ENCODE data around the gene ARL5A. TPM values are rescaled to one million over a fixed set of nuclear protein-coding genes. Genes with fewer than 3 reads are reported as not detected.

The ARL5A gene
- total RNA-seq, 1 donor from 2014 or later, result 56.0 TPM

DNA sequence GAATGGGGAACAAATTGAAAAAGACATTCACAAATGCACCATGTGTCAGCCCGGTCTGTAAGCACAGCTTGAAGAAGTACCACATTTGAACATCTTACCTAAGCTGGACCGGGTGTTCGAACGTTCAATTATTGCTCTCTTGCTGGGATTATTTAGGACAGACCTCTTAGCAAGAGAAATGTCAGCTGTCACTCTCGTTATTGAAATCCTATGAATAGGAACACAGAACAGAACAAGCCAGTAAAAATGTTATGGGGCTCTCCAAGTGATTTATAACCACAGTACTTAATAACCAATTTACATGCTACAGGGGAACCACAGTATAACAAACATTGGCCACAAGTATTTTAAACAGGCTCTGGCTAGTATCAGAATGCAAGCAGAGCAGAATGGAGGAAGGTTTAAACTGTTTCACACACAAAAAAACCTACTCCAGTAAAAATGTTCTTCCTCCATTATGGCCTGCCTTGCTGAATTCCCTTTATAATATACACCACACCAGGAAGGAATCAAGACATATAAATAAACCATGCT lies 32.5 kb upstream of the ARL5A start:
- Mint-ChIP-seq H3K36me3 (no peaks in the 10 kb centered on the region), H3K9me3 (no peaks in the 10 kb centered on the region), H3K4me1 (ENCODE audit: unreplicated experiment) (no peaks in the 10 kb centered on the region), H3K27ac (no peak overlapping the region), H3K27me3 (no peaks in the 10 kb centered on the region), H3K4me3 (no peak overlapping the region)
- TF ChIP-seq, protein P1, sequence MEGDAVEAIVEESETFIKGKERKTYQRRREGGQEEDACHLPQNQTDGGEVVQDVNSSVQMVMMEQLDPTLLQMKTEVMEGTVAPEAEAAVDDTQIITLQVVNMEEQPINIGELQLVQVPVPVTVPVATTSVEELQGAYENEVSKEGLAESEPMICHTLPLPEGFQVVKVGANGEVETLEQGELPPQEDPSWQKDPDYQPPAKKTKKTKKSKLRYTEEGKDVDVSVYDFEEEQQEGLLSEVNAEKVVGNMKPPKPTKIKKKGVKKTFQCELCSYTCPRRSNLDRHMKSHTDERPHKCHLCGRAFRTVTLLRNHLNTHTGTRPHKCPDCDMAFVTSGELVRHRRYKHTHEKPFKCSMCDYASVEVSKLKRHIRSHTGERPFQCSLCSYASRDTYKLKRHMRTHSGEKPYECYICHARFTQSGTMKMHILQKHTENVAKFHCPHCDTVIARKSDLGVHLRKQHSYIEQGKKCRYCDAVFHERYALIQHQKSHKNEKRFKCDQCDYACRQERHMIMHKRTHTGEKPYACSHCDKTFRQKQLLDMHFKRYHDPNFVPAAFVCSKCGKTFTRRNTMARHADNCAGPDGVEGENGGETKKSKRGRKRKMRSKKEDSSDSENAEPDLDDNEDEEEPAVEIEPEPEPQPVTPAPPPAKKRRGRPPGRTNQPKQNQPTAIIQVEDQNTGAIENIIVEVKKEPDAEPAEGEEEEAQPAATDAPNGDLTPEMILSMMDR (conservative IDR thresholded peaks at IDR 0.05), result no peak
- no peak for DNase-seq (ENCODE audit: extremely low spot score, unreplicated experiment)

DNA sequence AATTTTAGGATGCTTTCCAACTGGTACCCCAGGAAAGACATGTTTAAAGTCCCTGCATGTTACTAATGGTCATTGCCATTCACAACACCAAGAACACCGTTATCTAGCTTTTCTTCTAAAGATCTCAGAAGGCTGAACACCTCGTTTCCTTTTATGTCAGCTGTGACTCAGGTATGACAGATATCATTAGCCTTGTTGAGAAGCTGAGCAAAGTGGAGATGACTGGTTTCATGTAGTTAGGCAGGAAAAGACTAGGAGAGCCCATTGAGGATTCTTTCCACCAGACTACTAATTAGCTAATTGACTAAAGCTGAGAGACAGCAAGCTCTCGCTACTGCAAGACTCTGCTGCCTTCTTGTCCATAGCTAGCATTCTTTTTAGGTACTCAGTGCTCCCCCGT lies 32.0 kb upstream of the ARL5A start:
- Mint-ChIP-seq H3K27me3 (no peaks in the 10 kb centered on the region), H3K4me3 (no peak overlapping the region), H3K36me3 (no peaks in the 10 kb centered on the region), H3K9me3 (no peaks in the 10 kb centered on the region), H3K27ac (no peak overlapping the region), H3K4me1 (ENCODE audit: unreplicated experiment) (no peaks in the 10 kb centered on the region)
- no peak for DNase-seq (ENCODE audit: extremely low spot score, unreplicated experiment)
- TF ChIP-seq, protein P1 (conservative IDR thresholded peaks at IDR 0.05), result no peak

DNA sequence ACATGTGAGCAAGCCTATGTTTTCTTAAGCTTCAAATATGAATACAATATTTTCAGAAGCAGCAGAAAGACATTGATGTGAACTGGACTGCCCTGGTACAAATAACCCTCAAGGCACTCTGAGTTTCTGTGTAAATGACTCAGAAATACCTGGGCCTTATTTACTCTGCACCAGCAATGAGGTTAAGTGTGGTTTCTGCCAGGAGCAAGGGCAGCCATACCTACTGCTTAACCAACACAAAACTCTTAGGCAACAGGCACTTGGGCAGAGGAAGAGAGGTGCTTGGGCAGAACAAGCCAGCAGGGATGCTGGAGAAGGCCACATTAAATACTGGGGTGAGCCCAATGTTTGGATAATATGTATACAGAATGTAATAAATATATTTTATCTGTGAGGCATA lies 29.4 kb upstream of the ARL5A start:
- no peak for DNase-seq (ENCODE audit: extremely low spot score, unreplicated experiment)
- Mint-ChIP-seq H3K4me3 (no peak overlapping the region), H3K27ac (no peak overlapping the region), H3K9me3 (no peaks in the 10 kb centered on the region), H3K27me3 (no peaks in the 10 kb centered on the region), H3K4me1 (ENCODE audit: unreplicated experiment) (peaks cover 10% of the 10 kb centered on the region), H3K36me3 (no peaks in the 10 kb centered on the region)
- TF ChIP-seq, protein P1 (conservative IDR thresholded peaks at IDR 0.05), result no peak

DNA sequence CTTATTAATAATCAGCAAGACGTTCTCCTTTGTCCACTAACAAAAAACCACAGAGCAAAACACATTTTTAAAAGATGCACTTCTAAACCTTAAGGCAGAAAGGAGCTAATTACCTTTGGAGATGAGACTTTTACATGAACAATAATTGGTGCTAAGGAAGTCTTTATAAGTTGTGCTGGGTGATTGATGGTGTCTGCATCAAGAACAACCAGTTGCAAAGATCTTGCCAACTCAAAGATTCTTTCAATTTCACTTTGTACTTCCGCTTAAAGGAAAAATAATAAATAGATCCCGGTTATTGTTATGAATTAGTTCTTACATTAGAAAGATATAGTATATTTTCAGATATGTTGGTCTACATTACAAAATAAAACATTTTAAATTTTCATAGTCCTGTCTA lies 26.9 kb upstream of the ARL5A start:
- no peak for DNase-seq (ENCODE audit: extremely low spot score, unreplicated experiment)

DNA sequence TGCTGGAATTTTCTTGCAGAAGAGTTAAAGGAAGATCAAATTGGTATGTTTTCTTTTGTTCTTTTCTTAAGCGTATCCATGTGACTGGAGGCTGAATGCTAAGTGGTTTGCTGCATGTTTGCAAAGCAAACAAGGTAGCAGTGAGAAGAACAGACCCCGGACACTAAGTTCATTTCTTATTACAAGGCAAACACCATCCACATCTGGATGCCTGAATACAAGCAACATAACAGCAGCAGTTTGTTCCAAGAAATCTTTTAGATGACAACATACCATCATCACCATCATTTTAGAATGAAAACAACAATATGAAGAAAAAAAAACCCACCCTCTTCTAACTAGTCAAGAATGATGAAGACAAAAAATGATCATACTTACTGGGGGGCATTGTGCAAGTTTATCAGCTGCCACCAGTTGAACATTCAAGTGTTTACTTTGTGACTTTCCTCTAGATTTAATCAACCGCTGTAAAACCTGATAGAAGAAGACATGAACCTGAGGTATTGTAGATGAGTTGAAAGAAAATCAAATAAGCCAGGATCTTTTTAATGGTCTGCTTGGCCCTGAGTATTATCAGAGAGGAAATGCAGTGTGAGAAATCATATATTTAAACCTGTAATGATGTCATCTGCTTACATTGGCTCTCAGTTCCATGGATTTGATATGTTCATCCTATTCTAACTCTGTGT lies 25.0 kb upstream of the ARL5A start:
- H3K9me3 Mint-ChIP-seq, result no peaks in the 10 kb centered on the region
- DNase-seq (ENCODE audit: extremely low spot score, unreplicated experiment), result no peak
- no peak overlapping the region for H3K27ac Mint-ChIP-seq
- peak overlapping the region; percentile 15 for H3K4me3 Mint-ChIP-seq
- H3K4me1 Mint-ChIP-seq (ENCODE audit: unreplicated experiment), result peaks cover 27% of the 10 kb centered on the region
- no peaks in the 10 kb centered on the region for H3K27me3 Mint-ChIP-seq
- H3K36me3 Mint-ChIP-seq, result no peaks in the 10 kb centered on the region
- TF ChIP-seq, protein P1 (conservative IDR thresholded peaks at IDR 0.05), result no peak

More for the DNA sequence above, 26.9 kb upstream of the ARL5A start:
- TF ChIP-seq, protein P1 (conservative IDR thresholded peaks at IDR 0.05), result no peak
- Mint-ChIP-seq H3K27ac (no peak overlapping the region), H3K4me1 (ENCODE audit: unreplicated experiment) (peaks cover 20% of the 10 kb centered on the region), H3K4me3 (no peak overlapping the region), H3K9me3 (no peaks in the 10 kb centered on the region), H3K36me3 (no peaks in the 10 kb centered on the region), H3K27me3 (no peaks in the 10 kb centered on the region)
